Activated T-helper 17 cell treated with anti-CD3 and anti-CD28 coated beads, Interleukin-2, amount 50 U/mL, for 72 hours (primary cell): ENCODE results near the gene ZNF813. TPM values are rescaled to one million over a fixed set of nuclear protein-coding genes. Genes with fewer than 3 reads are reported as not detected.

Experiments used
- total RNA-seq, 2 donors: library from RNA; stranded (reverse); gene quantifications; one replicate each; pipeline ENCODE4 v1.2.3, GENCODE V29; 2022

ZNF813 gene
- total RNA-seq, 2 donors from 2014 or later: 3.4 to 8.4 TPM

Other genes starting within 250 kb of the ZNF813 start
- gene ZNF677, start 212.9 kb upstream of the ZNF813 start, total RNA-seq: 1 to 10 TPM; 1.3 to 7.3 TPM
- not detected for gene VN1R2, start 209.4 kb upstream of the ZNF813 start, total RNA-seq
- not detected for gene VN1R4, start 200.0 kb upstream of the ZNF813 start, total RNA-seq
- gene ZNF845, start 134.0 kb upstream of the ZNF813 start, total RNA-seq: 1 to 10 TPM; 4.6 to 6.4 TPM
- 10 to 100 TPM; 12.0 to 24.8 TPM for gene ZNF525, start 102.0 kb upstream of the ZNF813 start, total RNA-seq
- gene ZNF765, start 72.6 kb upstream of the ZNF813 start, total RNA-seq: 10 to 100 TPM in 1 of 2 donors, 1 to 10 TPM in 1; 8.4 to 15.8 TPM
- 10 to 100 TPM; 10.9 to 14.2 TPM for gene ZNF761, start 35.7 kb upstream of the ZNF813 start, total RNA-seq
- gene ZNF331, start 70.4 kb downstream of the ZNF813 start, total RNA-seq: 10 to 100 TPM; 24.9 to 65.2 TPM
- not detected for gene DPRX, start 164.3 kb downstream of the ZNF813 start, total RNA-seq